GM19239 (cell line): ENCODE data around the gene ENO2.

Experiments used
- DNase-seq: peaks from one replicate; pipeline ENCODE4 v3.0.0; 2011; ENCODE audit warnings: low spot score; ENCODE audit not compliant: insufficient read length
- FAIRE-seq: peaks from 2 replicates; lab custom pipeline; 2011; peaks lifted over from hg19 to GRCh38; lab: Jason Lieb, UNC

Gene ENO2

DNA sequence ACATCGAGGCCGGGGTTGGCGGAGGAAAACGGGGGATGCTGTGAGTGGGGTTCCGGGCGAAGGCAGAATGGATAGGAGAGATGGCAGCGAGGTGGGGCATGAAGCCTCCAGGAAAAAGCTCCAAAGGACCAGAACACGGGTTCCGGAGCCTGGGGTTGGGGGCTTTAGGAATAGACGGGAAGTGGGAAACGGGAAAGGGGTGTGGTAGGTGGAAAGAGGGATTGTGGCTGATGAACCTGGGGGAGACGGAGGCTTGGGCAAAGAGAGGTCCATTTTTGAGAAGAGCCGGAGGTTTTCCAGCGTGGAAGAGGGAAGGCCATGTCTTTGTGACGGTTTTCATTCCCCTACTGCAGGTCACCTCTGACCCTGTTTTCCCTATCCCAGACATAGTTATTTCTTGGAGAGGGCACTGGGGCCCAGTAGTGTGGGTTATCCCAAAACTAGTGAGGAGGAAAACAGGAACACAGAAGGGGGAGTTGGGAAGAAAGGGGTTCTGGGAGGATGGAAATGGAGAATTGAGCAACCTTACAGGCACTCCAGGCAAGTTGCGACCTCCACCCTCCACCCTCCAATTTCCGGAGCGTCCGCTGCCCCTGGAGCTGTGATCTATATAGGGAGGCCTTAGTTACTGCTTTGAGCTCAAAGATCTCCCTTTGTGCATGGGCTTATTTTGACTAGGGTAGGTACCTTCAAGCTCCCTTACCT, 14.5 kb downstream of the ENO2 start:
- DNase-seq (no peak), FAIRE-seq (peak; percentile 11)

GRCh38 chr12:6929466-6930452, 15.4 kb downstream of the ENO2 start:
- FAIRE-seq, result no peak
- DNase-seq, result no peak

DNA sequence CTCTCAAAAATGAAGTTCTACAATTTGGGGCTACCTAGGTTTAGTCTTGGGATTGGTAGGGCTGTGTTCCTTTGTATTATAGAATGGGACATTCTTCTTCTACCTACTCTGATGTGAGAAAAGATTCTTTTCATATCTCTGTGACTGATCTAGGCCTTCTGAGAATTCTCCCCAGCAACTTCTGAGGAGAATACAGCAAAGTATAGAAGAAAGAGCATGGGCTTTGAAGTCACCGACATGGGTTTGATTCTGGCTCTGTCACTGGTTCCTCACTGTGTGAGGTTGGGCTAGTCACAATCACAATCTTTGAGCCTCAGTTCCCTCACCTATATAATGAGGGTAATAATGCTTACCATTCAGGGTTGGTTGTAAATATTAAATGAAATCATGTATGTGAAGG, 18.4 kb downstream of the ENO2 start:
- FAIRE-seq (no peak), DNase-seq (no peak)

DNA sequence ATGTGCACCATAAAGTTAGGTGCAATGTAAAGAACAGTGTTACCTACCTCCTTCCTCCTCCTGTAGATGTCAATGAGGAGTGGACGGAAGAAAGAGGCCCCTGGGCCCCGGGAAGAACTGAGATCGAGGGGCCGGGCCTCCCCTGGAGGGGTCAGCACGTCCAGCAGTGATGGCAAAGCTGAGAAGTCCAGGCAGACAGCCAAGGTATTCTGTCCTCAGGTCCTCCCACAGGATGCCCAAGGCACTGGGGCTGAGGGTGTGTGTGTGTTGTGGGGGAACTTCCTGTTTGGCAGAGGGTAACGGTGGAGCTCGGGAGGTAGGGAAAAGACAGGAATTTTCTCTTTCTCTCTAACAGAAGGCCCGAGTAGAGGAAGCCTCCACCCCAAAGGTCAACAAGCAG, 19.7 kb downstream of the ENO2 start:
- FAIRE-seq (no peak), DNase-seq (no peak)

GRCh38 chr12:6935371-6936193, 21.2 kb downstream of the ENO2 start:
- no peak for DNase-seq
- FAIRE-seq, result no peak

DNA sequence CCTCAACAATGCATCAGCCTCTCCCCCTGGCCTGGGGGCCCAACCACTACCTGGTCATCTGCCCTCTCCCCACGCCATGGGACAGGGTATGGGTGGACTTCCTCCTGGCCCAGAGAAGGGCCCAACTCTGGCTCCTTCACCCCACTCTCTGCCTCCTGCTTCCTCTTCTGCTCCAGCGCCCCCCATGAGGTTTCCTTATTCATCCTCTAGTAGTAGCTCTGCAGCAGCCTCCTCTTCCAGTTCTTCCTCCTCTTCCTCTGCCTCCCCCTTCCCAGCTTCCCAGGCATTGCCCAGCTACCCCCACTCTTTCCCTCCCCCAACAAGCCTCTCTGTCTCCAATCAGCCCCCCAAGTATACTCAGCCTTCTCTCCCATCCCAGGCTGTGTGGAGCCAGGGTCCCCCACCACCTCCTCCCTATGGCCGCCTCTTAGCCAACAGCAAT, 21.8 kb downstream of the ENO2 start:
- FAIRE-seq, result peak; percentile 45
- DNase-seq, result no peak

GRCh38 chr12:6936636-6937480, 22.5 kb downstream of the ENO2 start:
- FAIRE-seq (peak; percentile 44), DNase-seq (no peak)

GRCh38 chr12:6937481-6938352, 23.3 kb downstream of the ENO2 start:
- FAIRE-seq, result peak; percentile 100

GRCh38 chr12:6938353-6939190, 24.2 kb downstream of the ENO2 start:
- no peak for FAIRE-seq
- no peak for DNase-seq

More at GRCh38 chr12:6937481-6938352, 23.3 kb downstream of the ENO2 start:
- DNase-seq, result peak; percentile 84

GRCh38 chr12:6939191-6939540, 24.8 kb downstream of the ENO2 start:
- FAIRE-seq (no peak), DNase-seq (no peak)

- DNase-seq, result no peak
- FAIRE-seq, result no peak
Observed at GRCh38 chr12:6941267-6941666, 26.9 kb downstream of the ENO2 start.

GRCh38 chr12:6941782-6942181, 27.4 kb downstream of the ENO2 start:
- FAIRE-seq (no peak), DNase-seq (no peak)

DNA sequence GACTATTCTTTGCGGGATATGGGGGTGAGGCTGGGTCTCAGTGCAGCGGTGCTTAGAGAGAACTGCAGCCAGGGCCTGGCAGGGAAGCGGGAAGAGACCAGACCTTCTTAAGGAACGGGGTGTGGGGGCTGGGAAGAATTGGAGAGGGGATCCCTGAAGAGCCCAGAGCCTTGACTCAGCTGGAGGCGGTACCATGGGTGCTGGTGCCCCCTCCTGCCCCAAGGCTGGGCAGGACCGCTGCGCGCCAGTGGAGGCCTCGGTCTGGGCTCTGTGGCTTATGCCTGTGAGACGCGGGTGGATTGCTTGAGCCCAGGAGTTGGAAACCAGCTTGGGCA, 27.9 kb downstream of the ENO2 start:
- DNase-seq, result no peak
- no peak for FAIRE-seq

DNA sequence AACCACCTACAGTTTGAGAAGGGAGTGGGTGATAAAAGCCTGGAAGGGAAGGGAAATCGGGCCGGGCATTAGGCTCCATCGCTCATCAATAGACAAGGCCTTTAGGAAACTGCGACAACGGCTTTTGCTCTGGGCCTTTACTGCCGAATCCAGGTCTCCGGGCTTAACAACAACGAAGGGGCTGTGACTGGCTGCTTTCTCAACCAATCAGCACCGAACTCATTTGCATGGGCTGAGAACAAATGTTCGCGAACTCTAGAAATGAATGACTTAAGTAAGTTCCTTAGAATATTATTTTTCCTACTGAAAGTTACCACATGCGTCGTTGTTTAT, 29.0 kb downstream of the ENO2 start:
- DNase-seq, result peak; percentile 92
- peak; percentile 87 for FAIRE-seq

GRCh38 chr12:6943722-6944380, 29.5 kb downstream of the ENO2 start, which contains the start of the genes C12orf57 and RNU7-1:
C12orf57 (plus strand) TSS chr12:6944022; CDS start chr12:6944122, 100 bp downstream.
RNU7-1 (plus strand) TSS chr12:6943816.
- FAIRE-seq (peak; percentile 60), DNase-seq (no peak)

GRCh38 chr12:6944381-6945186, 30.2 kb downstream of the ENO2 start:
- FAIRE-seq (peak; percentile 96), DNase-seq (no peak)
